Right lobe of liver (tissue), 6 donors: ENCODE results near the gene ASIC4. TPM values are rescaled to one million over a fixed set of nuclear protein-coding genes. Genes with fewer than 3 reads are reported as not detected.

ENCODE experiments used
- ATAC-seq, 4 donors: fragments of 200-7000 bp; cut with Tn5 transposase; one replicate each; pipeline ENCODE4 v1.9.1; 2020; ENCODE audit warnings: mild to moderate bottlenecking in 4 of 4, moderate library complexity in 4 of 4
- DNase-seq, 3 donors: peaks; one replicate each; pipeline ENCODE4 v3.0.0-alpha.2; 2020
- H3K27ac ChIP-seq, 3 donors: fragments of 200-600 bp; one replicate each; pipeline ENCODE4 v1.8.0; 2022
- H3K27me3 ChIP-seq, 2 donors: fragments of 200-600 bp; one replicate each; pipeline ENCODE4 v1.8.0; 2022
- H3K36me3 ChIP-seq, 4 donors: fragments of 200-600 bp; sonication (generic) in 1 of 4; one replicate each; pipeline versions ENCODE4 v1.5.1 to v1.8.0; 2017 to 2022; ENCODE audit warnings: control low read depth in 1 of 4
- H3K4me1 ChIP-seq, 4 donors: fragments of 200-600 bp; sonication (generic) in 1 of 4; one replicate each; pipeline versions ENCODE4 v1.5.1 to v1.8.0; 2017 to 2022; ENCODE audit warnings: control low read depth in 1 of 4
- H3K4me3 ChIP-seq, 3 donors: fragments of 200-600 bp; one replicate each; pipeline ENCODE4 v1.8.0; 2022
- H3K9me3 ChIP-seq, 4 donors: fragments of 200-600 bp; sonication (generic) in 1 of 4; one replicate each; pipeline versions ENCODE4 v1.5.1 to v1.8.0; 2017 to 2022; ENCODE audit warnings: control low read depth in 1 of 4
- POLR2A ChIP-seq: fragments of 450-650 bp; IDR thresholded peaks from one replicate; pipeline ENCODE4 v1.6.1; 2017; ENCODE audit warnings: antibody characterized with exemption, mild to moderate bottlenecking
- WGBS: methylation state at CpG from one replicate; pipeline ENCODE4 v1.1.6; 2018; ENCODE audit warnings: low coverage, low lambda C conversion rate; ENCODE audit not compliant: insufficient coverage; ENCODE audit errors: missing lambda C conversion rate; 5-methylcytosine and 5-hydroxymethylcytosine counted together
- intact Hi-C, 2 donors: fragments of 100-400 bp; cut with DNase I; formaldehyde crosslinking; loops; one replicate each; pipeline versions ENCODE4 v1.11.2 to v1.14.1; 2022
- long read RNA-seq: library from polyadenylated mRNA; unstranded; transcript quantifications from one replicate; pipeline ENCODE4 v2.0.0, GENCODE V29; 2019
- total RNA-seq, 6 experiments: library from RNA; depleted of rRNA in 2 of 6; stranded (reverse); fragments of >200 nt in 2 of 6; fragmentation: NEBNext Ultra II Directional in 3 of 6; extraction: Animal tissue kit (Norgen Biotek cat#: 25700) in 3 of 6; gene quantifications; one replicate each; pipeline versions ENCODE4 v1.1.0 to v1.2.4, GENCODE V29; 2016 to 2023
- TF ChIP-seq, protein P1 (sequence below), 4 donors: fragments of 200-600 bp in 3 of 4; fragments of 450-650 bp in 1 of 4; IDR thresholded peaks; one replicate each; pipeline versions ENCODE4 v1.5.1 to v1.8.0; 2016 to 2022; ENCODE audit warnings: antibody characterized with exemption in 4 of 4, mild to moderate bottlenecking in 2 of 4
- donor health status: DM: no; HTN: yes; CAD: no.
- donor health status: DM: no; HTN: no; CAD: no.
- donor health status: DM: no; HTN: no; CAD: no.
- donor health status: DM: no; HTN: yes; CAD: no.
- donor health status: DM: no; HTN: yes; CAD: no.

Gene ASIC4, protein sequence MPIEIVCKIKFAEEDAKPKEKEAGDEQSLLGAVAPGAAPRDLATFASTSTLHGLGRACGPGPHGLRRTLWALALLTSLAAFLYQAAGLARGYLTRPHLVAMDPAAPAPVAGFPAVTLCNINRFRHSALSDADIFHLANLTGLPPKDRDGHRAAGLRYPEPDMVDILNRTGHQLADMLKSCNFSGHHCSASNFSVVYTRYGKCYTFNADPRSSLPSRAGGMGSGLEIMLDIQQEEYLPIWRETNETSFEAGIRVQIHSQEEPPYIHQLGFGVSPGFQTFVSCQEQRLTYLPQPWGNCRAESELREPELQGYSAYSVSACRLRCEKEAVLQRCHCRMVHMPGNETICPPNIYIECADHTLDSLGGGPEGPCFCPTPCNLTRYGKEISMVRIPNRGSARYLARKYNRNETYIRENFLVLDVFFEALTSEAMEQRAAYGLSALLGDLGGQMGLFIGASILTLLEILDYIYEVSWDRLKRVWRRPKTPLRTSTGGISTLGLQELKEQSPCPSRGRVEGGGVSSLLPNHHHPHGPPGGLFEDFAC
- not detected for total RNA-seq
- long read RNA-seq, result 0 reads

DNA sequence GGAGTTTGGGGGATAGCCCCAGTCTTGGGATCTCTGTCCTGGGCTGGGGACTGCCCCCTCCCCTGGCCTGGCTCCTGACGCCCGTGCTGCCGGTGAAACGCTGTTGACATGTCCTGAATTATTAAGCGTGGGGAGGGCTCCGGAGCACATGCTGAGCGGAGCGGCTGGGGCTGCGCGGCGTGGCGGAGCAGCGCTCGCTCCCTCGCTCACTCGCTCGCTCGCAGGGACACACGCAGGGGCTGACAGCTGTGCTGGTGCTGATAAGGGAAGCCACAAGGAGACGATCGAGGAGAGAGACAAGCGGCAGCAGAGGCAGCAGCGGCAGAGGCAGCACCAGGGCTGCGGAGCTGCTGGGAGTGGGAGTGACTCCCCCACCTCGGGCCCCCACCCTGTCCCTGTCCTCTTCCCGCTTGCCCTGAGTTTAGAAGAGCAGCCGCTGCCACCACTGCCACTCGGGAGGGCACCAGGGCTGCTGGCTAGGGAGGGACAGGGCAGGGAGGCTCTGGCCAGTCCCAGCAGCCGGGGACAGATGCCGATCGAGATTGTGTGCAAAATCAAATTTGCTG lies at the start of gene ASIC4:
Gene ASIC4, plus strand, starts transcription at position 287 of the 566 bp plus-strand sequence. Its CDS starts 243 bp downstream, at position 530.
- Histone ChIP-seq H3K4me1 (peaks cover 0 to 3% (median 0%) of the 10 kb centered on the region in 4 donors), H3K27me3 (no peaks in the 10 kb centered on the region), H3K27ac (no peak within 1 kb of the TSS), H3K4me3 (no peak within 1 kb of the TSS), H3K36me3 (no peaks in the 10 kb centered on the region), H3K9me3 (no peaks in the 10 kb centered on the region)
- 9% methylated on average over 9 of the region's 31 CpGs for WGBS
- intact Hi-C loops, result no loop called here
- DNase-seq, result no peak
- ATAC-seq, result no peak
- TF ChIP-seq, protein P1, sequence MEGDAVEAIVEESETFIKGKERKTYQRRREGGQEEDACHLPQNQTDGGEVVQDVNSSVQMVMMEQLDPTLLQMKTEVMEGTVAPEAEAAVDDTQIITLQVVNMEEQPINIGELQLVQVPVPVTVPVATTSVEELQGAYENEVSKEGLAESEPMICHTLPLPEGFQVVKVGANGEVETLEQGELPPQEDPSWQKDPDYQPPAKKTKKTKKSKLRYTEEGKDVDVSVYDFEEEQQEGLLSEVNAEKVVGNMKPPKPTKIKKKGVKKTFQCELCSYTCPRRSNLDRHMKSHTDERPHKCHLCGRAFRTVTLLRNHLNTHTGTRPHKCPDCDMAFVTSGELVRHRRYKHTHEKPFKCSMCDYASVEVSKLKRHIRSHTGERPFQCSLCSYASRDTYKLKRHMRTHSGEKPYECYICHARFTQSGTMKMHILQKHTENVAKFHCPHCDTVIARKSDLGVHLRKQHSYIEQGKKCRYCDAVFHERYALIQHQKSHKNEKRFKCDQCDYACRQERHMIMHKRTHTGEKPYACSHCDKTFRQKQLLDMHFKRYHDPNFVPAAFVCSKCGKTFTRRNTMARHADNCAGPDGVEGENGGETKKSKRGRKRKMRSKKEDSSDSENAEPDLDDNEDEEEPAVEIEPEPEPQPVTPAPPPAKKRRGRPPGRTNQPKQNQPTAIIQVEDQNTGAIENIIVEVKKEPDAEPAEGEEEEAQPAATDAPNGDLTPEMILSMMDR (IDR thresholded peaks at IDR 0.05), result no peak
- TF ChIP-seq POLR2A, result no peak

DNA sequence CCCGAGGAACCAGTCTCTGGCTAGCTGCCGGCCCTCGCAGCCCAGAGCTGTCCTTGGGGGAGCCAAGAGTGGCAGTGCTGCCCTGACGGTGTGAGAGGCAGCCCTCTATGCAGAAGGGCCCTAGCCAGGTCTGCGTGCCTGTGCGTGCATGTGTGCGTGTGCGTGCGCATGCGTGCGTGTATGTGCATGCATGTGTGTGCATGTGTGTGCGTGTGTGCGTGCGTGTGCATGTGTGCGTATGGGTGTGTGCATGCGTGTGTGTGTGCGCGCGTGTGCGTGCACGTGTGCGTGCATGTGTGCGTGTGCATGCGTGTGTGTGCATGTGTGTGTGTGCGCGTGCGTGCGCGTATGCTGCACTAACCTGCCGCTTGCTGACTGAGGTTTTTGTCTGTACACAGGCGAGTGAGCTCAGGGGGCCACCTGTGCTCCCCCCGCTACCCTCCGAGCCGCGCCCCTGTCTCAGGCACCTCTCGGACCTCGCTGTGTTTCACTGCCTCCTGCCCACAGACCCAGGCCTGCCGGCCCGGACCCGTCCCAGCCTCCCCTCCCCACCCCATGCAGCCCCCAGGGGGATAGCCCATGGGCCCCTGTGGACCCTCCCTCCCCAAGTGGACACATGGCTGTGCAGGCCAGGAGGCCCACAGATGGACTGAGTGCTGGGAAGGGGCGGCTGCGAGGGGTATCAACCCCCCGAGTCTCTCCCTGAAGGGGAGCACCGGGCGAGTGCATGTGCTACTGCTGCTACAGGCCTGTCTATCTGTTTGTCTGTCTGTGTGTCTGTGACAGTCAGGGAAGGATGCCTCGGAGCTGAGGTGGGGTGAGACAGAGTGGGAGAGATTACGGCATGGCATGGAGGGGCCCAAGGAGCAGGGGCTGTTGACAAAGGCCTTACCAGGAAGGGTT lies 48.4 kb upstream of the ASIC4 start:
- intact Hi-C loops, result no loop called here
- no peaks in the 10 kb centered on the region for H3K9me3 ChIP-seq
- no peaks in the 10 kb centered on the region for H3K4me1 ChIP-seq
- H3K27ac ChIP-seq, result no peak overlapping the region
- H3K4me3 ChIP-seq, result no peak overlapping the region
- TF ChIP-seq POLR2A, result no peak
- TF ChIP-seq, protein P1 (IDR thresholded peaks at IDR 0.05), result no peak
- H3K36me3 ChIP-seq, result no peaks in the 10 kb centered on the region
- DNase-seq, result no peak
- WGBS, result 65% methylated on average over 6 of the region's 47 CpGs
- ATAC-seq, result no peak
- no peaks in the 10 kb centered on the region for H3K27me3 ChIP-seq

DNA sequence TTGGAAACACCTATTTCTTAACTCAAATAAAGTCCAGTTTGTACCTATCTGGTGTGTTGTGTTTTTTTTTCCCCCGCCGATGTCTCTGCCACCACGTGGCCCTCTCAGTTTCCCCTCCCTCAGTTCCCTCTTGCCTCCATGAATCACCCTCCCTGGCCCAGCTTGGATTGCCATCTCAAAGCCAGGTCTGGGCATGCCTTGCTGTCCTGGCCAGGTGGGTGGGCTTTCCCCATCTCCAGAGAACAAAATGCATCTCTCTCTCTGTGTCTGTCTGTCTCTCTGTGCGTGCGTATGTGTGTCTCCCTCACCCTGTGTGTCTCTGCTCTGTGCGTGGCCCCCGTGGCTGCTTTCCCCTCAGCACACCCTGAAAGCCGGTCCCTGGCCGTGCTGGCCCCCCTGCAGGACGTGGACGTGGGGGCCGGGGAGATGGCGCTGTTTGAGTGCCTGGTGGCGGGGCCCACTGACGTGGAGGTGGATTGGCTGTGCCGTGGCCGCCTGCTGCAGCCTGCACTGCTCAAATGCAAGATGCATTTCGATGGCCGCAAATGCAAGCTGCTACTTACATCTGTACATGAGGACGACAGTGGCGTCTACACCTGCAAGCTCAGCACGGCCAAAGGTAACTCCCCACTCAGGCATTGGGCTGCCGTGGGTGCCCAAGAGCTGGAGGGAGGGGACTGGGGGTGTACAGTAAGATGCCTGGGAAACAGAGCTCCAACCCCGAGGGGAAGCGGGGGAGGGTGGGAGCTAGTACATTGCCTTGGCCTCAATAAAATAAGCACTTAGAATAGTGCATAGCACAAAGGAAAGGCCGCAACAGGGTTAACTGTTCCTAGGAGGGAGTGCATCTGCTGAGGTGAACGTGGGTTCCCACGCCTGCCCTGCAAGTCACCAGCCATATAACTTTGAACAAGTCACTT lies 47.2 kb upstream of the ASIC4 start:
- Histone ChIP-seq H3K36me3 (no peaks in the 10 kb centered on the region), H3K27ac (no peak overlapping the region), H3K4me3 (no peak overlapping the region), H3K9me3 (no peaks in the 10 kb centered on the region), H3K4me1 (no peaks in the 10 kb centered on the region), H3K27me3 (no peaks in the 10 kb centered on the region)
- intact Hi-C loops, result no loop called here
- no peak for DNase-seq
- WGBS, result 70% methylated on average over 7 of the region's 28 CpGs
- TF ChIP-seq POLR2A, result no peak
- TF ChIP-seq, protein P1 (IDR thresholded peaks at IDR 0.05), result no peak
- ATAC-seq, result no peak

DNA sequence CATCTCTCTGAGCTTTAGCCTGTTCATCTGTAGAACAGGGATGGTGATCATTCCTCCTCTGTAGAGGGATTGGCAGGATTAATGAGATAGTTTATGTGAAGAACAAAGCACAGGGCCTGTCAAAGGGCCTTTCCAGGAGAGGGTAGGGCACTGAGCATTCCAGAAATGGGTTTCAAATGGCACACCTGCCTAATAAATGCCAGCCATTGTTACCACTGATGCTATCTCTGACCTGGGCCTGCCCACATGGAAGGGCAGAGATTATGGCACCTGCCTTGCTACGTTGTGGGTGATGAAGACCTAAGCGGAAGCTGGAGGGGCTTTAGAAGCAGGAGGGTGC lies 46.6 kb upstream of the ASIC4 start:
- H3K27me3 ChIP-seq, result no peaks in the 10 kb centered on the region
- TF ChIP-seq, protein P1 (IDR thresholded peaks at IDR 0.05), result no peak
- TF ChIP-seq POLR2A, result no peak
- intact Hi-C loops, result no loop called here
- H3K4me3 ChIP-seq, result no peak overlapping the region
- WGBS, result 88% methylated on average over 2 of the region's 2 CpGs
- no peaks in the 10 kb centered on the region for H3K36me3 ChIP-seq
- H3K27ac ChIP-seq, result no peak overlapping the region
- no peak for ATAC-seq
- no peak for DNase-seq
- no peaks in the 10 kb centered on the region for H3K4me1 ChIP-seq
- no peaks in the 10 kb centered on the region for H3K9me3 ChIP-seq
